ENCODE data around the gene USPL1. TPM values are rescaled to one million over a fixed set of nuclear protein-coding genes. Genes with fewer than 3 reads are reported as not detected.

The USPL1 gene
- polyA plus RNA-seq, 6 donors from 2014 or later = 29.8 to 50.0 (median 39.3) TPM

DNA sequence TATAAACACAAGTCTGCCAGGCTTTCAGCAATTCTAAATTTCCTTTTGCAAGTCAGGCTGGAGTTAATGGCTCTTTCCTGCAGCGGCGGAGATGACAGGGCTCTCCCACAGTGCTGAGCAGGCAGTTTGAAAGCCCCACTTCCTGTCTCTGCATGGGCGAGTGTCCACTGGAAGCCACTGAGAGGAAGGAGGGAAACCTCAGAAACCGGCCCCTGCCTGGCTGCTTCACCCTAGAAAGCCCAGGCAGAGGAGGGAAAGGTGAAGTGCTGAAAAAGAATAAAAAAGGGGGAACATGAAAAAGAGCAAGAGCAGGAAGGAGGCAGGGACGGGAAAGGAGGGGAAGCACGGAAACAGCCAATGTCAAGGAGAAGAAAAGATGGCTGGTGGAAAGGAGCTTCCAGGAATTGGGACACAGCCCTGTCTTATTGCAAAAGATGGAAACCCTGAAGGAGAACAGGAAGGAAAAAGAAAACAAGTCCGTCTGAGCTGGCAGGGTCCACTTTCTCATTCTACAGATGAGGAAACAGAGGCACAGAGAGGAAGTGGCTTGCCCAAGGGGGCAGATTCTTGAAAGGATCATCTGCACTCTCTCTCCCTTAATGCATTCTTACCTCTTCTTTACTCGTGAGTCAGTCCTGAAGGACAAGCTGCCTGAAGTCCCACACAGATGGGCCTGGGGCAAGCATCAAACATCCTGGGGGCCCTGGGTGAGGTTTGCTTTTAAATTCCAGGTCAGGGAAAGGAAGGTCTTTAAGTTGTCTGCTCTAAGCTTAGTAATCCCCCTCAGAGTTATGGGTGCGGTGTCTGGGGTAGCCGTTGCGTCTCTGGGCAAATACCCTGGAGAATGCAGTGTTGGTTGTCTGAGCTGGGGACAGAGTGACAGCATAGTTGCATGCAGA lies 78.8 kb downstream of the USPL1 start:
- ATAC-seq (ENCODE audit: low read depth in 2 of 2) (no peak), DNase-seq (no peak)
- Mint-ChIP-seq H3K9me3 (no peaks in the 10 kb centered on the region), H3K4me1 (peaks cover 21 to 23% (median 23%) of the 10 kb centered on the region in 3 donors), H3K4me3 (peak overlapping the region in 5 of 8 donors; percentile 17 to 74 (median 36)), H3K27ac (peak overlapping the region in 2 of 6 donors; percentile 73 to 91), H3K36me3 (no peaks in the 10 kb centered on the region), H3K27me3 (peaks cover 0 to 8% (median 3%) of the 10 kb centered on the region in 3 donors)

DNA sequence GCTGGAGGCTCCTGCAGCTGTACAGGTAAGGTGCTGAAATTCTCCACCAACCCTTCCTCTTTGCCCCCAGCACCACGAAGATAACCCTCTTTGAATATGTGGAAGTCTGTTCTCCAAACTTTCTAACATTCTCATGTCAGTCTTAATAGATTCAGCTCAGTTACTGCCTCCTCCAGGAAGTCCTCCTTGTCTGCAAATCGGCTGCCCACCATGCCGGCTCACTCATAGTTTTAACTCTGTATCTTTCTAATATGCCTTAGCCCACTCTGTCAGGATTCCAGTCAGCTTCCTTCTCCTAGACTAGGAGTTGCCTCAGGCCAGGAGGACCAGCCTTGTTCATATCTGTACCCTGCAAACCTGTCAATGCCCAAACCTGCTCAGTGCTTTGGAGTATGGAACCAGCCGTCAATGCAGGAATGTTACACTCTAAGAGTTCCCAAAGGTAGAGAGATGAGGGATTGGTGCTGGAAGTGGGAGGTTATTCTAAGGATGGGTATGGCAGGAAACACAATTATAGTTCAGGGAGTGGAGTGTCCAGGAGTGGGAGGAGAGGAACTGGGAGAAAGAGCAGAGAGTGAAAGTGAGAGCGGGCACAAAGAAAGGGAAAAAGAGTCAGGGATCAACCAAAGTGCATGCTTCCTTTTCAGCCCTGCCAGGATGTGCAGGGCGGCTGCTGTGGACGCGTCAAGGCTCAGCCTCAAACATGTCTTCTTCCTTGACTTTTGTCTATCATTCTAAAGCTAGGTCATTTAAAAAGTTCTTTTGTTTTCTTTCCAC lies 79.6 kb downstream of the USPL1 start:
- H3K27ac Mint-ChIP-seq = peak overlapping the region in 1 of 6 donors; percentile 74
- peak overlapping the region in 3 of 8 donors; percentile 12 to 74 (median 15) for H3K4me3 Mint-ChIP-seq
- DNase-seq = no peak
- no peaks in the 10 kb centered on the region for H3K9me3 Mint-ChIP-seq
- peaks cover 0 to 8% (median 3%) of the 10 kb centered on the region in 3 donors for H3K27me3 Mint-ChIP-seq
- H3K4me1 Mint-ChIP-seq = peaks cover 21 to 23% (median 23%) of the 10 kb centered on the region in 3 donors
- ATAC-seq (ENCODE audit: low read depth in 2 of 2) = no peak
- no peaks in the 10 kb centered on the region for H3K36me3 Mint-ChIP-seq

DNA sequence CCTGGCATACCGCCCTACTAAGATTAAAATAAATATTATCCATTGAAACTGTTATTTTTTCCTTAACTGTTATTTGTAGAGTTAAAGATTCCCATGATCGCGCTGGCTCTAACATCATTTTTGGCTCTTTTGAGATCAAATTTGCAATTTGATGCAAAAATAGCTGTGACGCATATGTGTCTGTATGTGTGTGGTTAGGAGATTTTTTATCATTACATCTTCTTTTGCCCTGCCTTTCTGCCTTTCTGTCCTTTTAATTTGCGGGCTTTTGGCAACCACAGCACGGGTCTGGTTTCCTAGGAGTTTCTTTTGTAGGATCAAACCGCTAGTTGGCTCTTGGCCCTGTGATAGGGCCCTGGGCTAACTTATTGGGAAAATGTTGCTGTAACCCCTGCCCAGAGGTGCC lies 80.3 kb downstream of the USPL1 start:
- no peak for ATAC-seq (ENCODE audit: low read depth in 2 of 2)
- H3K27ac Mint-ChIP-seq = no peak overlapping the region
- H3K9me3 Mint-ChIP-seq = no peaks in the 10 kb centered on the region

DNA sequence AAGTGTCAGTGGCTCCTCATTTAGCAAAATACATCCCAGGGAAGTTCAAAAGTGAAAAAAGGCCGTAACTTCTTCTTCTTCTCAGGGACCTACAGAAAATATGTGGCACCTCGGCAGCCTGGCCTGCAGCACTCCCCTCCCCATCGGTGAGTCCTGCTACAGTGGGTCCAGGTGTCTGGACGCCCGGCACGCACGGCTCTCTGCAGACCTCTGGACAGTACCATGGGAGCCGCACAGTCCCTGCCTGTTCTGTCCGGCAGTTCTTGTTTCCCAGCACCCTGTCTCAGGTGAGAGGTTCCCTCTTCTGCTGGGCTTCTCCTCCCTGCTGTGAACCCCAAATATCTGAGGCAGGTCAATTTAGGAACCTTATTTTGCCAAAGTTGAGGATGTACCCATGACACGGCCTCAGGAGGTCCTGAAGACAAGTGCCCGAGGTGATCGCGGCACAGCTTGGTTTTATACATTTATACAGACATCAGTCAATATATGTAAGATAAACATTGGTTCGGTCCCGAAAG lies 80.8 kb downstream of the USPL1 start:
- H3K9me3 Mint-ChIP-seq = no peaks in the 10 kb centered on the region
- H3K27me3 Mint-ChIP-seq = peaks cover 0 to 8% (median 3%) of the 10 kb centered on the region in 3 donors
- no peak overlapping the region for H3K27ac Mint-ChIP-seq
- DNase-seq (no peak), ATAC-seq (ENCODE audit: low read depth in 2 of 2) (no peak)
- no peaks in the 10 kb centered on the region for H3K36me3 Mint-ChIP-seq
- no peak overlapping the region for H3K4me3 Mint-ChIP-seq
- H3K4me1 Mint-ChIP-seq = peaks cover 21 to 23% (median 23%) of the 10 kb centered on the region in 3 donors

More for the DNA sequence above, 80.3 kb downstream of the USPL1 start:
- DNase-seq = no peak
- H3K4me3 Mint-ChIP-seq = no peak overlapping the region
- peaks cover 21 to 23% (median 23%) of the 10 kb centered on the region in 3 donors for H3K4me1 Mint-ChIP-seq
- no peaks in the 10 kb centered on the region for H3K36me3 Mint-ChIP-seq
- H3K27me3 Mint-ChIP-seq = peaks cover 0 to 8% (median 3%) of the 10 kb centered on the region in 3 donors

DNA sequence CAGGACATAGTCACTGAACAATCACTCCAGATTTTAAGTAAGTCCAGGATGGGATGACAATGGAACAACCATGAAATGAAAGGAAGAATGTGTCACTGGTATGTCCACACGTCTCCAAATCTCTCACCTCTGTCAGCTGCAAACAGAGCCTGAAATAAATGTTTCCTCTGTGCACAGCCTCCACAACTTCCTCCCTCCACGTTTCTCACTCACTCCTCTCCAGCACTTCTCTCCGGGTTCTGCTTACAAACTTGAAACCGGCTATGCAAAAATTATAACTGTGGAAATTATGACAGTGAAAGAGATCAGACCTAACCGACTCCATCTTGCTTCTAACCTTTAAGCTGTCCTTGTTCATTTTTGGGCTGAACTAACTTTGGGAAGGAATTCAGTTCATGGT lies 82.6 kb downstream of the USPL1 start:
- ATAC-seq (ENCODE audit: low read depth in 2 of 2) = no peak
- H3K4me3 Mint-ChIP-seq = no peak overlapping the region

DNA sequence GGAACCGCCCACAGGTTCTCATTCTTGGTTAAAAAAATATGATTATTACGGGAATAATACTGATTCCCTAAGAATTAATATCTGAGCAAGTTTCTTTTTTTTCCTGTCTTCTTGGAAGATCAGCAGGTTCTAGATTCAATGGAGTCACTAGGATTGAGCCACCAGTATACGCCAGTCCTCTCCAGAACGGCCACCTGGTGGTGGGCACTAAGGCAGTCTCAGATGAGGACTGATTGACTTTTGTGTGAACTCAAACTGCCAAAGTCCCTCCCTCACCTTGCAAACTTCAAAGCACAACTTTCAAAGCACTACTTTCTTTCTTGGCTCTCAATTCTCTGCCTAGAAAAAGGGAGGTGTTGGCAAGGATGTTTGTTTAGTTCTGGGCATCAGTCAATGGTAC lies 84.3 kb downstream of the USPL1 start:
- Mint-ChIP-seq H3K36me3 (no peaks in the 10 kb centered on the region), H3K27ac (peak overlapping the region in 1 of 6 donors; percentile 63), H3K4me3 (no peak overlapping the region), H3K4me1 (peaks cover 7 to 13% (median 8%) of the 10 kb centered on the region in 3 donors), H3K27me3 (peaks cover 3 to 8% (median 6%) of the 10 kb centered on the region in 3 donors), H3K9me3 (no peaks in the 10 kb centered on the region)
- ATAC-seq (ENCODE audit: low read depth in 2 of 2) = no peak
- DNase-seq = no peak

More for the DNA sequence above, 82.6 kb downstream of the USPL1 start:
- Mint-ChIP-seq H3K27ac (peak overlapping the region in 1 of 6 donors; percentile 16), H3K36me3 (no peaks in the 10 kb centered on the region), H3K27me3 (peaks cover 3 to 8% (median 6%) of the 10 kb centered on the region in 3 donors), H3K9me3 (no peaks in the 10 kb centered on the region), H3K4me1 (peaks cover 19 to 23% (median 21%) of the 10 kb centered on the region in 3 donors)
- no peak for DNase-seq

DNA sequence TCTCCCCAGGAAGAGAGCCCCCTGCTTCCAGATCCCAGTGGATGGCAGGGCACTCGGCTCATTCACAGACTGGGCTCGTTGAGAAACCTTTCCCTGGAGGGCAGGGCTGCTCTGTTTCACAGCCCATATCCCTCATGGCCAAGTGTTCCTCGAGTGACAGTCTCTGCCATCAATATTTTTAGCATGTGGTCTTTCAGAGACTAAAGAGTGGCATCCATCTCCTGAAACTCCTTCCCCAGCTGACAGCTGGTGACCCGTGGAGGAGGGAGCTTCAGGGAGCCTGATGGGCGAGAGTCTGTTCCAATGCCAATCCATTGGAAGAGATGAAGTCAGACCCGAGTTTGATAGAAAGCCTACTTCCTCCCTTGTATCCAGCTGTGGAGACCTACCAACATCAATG lies 86.9 kb downstream of the USPL1 start:
- H3K4me3 Mint-ChIP-seq = no peak overlapping the region
- peaks cover 0 to 6% (median 0%) of the 10 kb centered on the region in 3 donors for H3K4me1 Mint-ChIP-seq
- H3K27ac Mint-ChIP-seq = no peak overlapping the region
- no peak for ATAC-seq (ENCODE audit: low read depth in 2 of 2)
- H3K36me3 Mint-ChIP-seq = no peaks in the 10 kb centered on the region
- no peak for DNase-seq
- H3K27me3 Mint-ChIP-seq = peaks cover 0 to 6% (median 3%) of the 10 kb centered on the region in 3 donors
- H3K9me3 Mint-ChIP-seq = no peaks in the 10 kb centered on the region

DNA sequence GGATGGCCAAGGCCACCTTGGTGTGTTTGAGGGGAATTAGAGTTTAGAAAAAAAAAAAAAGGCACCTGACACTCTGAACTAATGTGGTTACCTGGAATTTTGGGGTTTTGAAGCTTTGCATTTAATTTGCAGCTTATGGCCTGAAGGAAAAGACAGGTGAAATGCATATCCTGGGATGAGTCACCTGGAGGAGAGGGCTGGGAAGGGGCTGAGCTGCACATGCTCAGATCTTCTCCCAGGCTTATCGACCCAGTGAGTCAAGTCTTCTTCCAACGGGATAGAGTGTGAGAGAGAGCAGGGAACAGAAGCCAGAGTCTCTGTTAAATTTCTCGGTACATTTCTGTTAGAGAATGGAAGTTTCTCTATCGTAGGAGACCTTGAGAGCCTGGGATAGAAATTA lies 88.0 kb downstream of the USPL1 start:
- ATAC-seq (ENCODE audit: low read depth in 2 of 2) (no peak), DNase-seq (no peak)
- peaks cover 0 to under 1% (median 0%) of the 10 kb centered on the region in 3 donors for H3K4me1 Mint-ChIP-seq
- no peak overlapping the region for H3K4me3 Mint-ChIP-seq
- peaks cover 0 to 6% (median 0%) of the 10 kb centered on the region in 3 donors for H3K27me3 Mint-ChIP-seq
- H3K9me3 Mint-ChIP-seq = no peaks in the 10 kb centered on the region
- H3K36me3 Mint-ChIP-seq = no peaks in the 10 kb centered on the region
- H3K27ac Mint-ChIP-seq = no peak overlapping the region

DNA sequence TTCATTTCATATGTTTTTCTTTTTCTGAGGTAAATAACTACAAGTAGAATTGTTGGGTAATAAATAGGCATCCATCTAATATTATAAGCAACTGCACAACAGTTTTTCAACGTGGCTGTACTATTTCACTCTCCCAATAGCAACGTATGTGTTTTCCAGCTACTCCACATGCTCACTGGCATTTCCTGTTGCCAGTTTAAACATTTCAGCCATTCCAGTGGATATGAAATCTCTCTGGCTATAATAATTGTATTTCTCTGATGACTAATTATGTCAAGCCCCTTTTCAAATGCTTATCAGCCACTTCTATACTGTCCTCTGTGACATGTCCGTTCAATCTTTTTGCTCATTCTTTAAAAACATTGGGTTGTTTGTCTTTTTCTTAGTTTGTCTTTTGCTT lies 90.8 kb downstream of the USPL1 start:
- H3K9me3 Mint-ChIP-seq = no peaks in the 10 kb centered on the region
- no peak overlapping the region for H3K27ac Mint-ChIP-seq
- no peak for ATAC-seq (ENCODE audit: low read depth in 2 of 2)
- H3K4me1 Mint-ChIP-seq = peaks cover 11 to 12% (median 12%) of the 10 kb centered on the region in 3 donors
- no peak overlapping the region for H3K4me3 Mint-ChIP-seq
- no peak for DNase-seq
- peaks cover 0 to 6% (median 0%) of the 10 kb centered on the region in 3 donors for H3K27me3 Mint-ChIP-seq
- no peaks in the 10 kb centered on the region for H3K36me3 Mint-ChIP-seq

Other genes starting within 250 kb of the USPL1 start
- gene UBE2L5, start 195.4 kb upstream of the USPL1 start, polyA plus RNA-seq (ENCODE audit: low read depth in 6 of 6) = under 1 TPM in 2 of 6 donors, not detected in 4; 0.19 to 0.31 TPM
- gene HMGB1, start 152.0 kb upstream of the USPL1 start, polyA plus RNA-seq (ENCODE audit: low read depth in 6 of 6) = 100 to 1,000 TPM; 649 to 840 (median 792) TPM
- gene ALOX5AP, start 117.6 kb downstream of the USPL1 start, polyA plus RNA-seq (ENCODE audit: low read depth in 6 of 6) = 100 to 1,000 TPM; 312 to 603 (median 416) TPM

Data from naive B cell (primary cell).